ENCODE data around the gene MYO1B. TPM values are rescaled to one million over a fixed set of nuclear protein-coding genes. Genes with fewer than 3 reads are reported as not detected.

Gene MYO1B
- total and polyA plus RNA-seq, 10 of the 15 experiments (the other 5 are each of a cell fraction or from before 2014, with no cell fraction given) = 0.10 to 4.2 (median 1.6) TPM

GRCh38 chr2:191266201-191266600 is 21.0 kb downstream of the MYO1B start:
- H3K4me2 ChIP-seq (ENCODE audit: control insufficient read depth, insufficient read depth) = no peak overlapping the region
- peaks cover 0 to 3% of the 10 kb centered on the region in 2 experiments; a peak in 2 of 4 replicates for H3K27me3 ChIP-seq (replicated peaks in 1 of 2; ENCODE audit: control insufficient read depth in 2 of 2, insufficient read depth in 2 of 2, low read length in 1 of 2)
- no peaks in the 10 kb centered on the region; the same call in 1 of the 2 replicates for H4K20me1 ChIP-seq (ENCODE audit: control insufficient read depth, insufficient read depth)
- in situ Hi-C loops (cut with MboI) (no loop called here), intact Hi-C loops (cut with micrococcal nuclease; ENCODE audit: unreplicated experiment) (no loop called here)
- H3K4me3 ChIP-seq = no peak overlapping the region
- RAD21 ChIA-PET (ENCODE audit: unreplicated experiment) = no interaction called here
- H3K4me1 ChIP-seq (ENCODE audit: control insufficient read depth, insufficient read depth, low read length) = no peaks in the 10 kb centered on the region
- BruUV-seq (replicated peaks) = no TSS peak
- no peak for DNase-seq (ENCODE audit: low read depth, low spot score)
- SMC1A ChIA-PET (ENCODE audit: uncharacterized antibody, unreplicated experiment) = no interaction called here
- FAIRE-seq = no peak
- POLR2A ChIA-PET = no interaction called here
- no peak overlapping the region for H3K9ac ChIP-seq (ENCODE audit: control insufficient read depth, insufficient read depth, low read length)
- H3K79me2 ChIP-seq (ENCODE audit: control insufficient read depth, insufficient read depth, low read length) = no peaks in the 10 kb centered on the region
- no peak for ATAC-seq
- CTCF ChIA-PET = no interaction called here
- 44% methylated on average over 2 of the region's 2 CpGs for WGBS (ENCODE audit: insufficient coverage, insufficient replicate concordance, low lambda C conversion rate, missing lambda C conversion rate)
- H3K36me3 ChIP-seq (ENCODE audit: control insufficient read depth in 2 of 2, insufficient read depth in 2 of 2, low read length in 1 of 2) = no peaks in the 10 kb centered on the region
- TF ChIP-seq, protein P1, sequence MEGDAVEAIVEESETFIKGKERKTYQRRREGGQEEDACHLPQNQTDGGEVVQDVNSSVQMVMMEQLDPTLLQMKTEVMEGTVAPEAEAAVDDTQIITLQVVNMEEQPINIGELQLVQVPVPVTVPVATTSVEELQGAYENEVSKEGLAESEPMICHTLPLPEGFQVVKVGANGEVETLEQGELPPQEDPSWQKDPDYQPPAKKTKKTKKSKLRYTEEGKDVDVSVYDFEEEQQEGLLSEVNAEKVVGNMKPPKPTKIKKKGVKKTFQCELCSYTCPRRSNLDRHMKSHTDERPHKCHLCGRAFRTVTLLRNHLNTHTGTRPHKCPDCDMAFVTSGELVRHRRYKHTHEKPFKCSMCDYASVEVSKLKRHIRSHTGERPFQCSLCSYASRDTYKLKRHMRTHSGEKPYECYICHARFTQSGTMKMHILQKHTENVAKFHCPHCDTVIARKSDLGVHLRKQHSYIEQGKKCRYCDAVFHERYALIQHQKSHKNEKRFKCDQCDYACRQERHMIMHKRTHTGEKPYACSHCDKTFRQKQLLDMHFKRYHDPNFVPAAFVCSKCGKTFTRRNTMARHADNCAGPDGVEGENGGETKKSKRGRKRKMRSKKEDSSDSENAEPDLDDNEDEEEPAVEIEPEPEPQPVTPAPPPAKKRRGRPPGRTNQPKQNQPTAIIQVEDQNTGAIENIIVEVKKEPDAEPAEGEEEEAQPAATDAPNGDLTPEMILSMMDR (IDR thresholded peaks at IDR 0.05 in 2 of 3, conservative IDR thresholded peaks at IDR 0.05 in 1 of 3; ENCODE audit: control insufficient read depth in 2 of 3, extremely low read depth in 1 of 3, insufficient read depth in 1 of 3, low read depth in 3 of 3, low read length in 3 of 3) = no peak
- TF ChIP-seq, protein P2, sequence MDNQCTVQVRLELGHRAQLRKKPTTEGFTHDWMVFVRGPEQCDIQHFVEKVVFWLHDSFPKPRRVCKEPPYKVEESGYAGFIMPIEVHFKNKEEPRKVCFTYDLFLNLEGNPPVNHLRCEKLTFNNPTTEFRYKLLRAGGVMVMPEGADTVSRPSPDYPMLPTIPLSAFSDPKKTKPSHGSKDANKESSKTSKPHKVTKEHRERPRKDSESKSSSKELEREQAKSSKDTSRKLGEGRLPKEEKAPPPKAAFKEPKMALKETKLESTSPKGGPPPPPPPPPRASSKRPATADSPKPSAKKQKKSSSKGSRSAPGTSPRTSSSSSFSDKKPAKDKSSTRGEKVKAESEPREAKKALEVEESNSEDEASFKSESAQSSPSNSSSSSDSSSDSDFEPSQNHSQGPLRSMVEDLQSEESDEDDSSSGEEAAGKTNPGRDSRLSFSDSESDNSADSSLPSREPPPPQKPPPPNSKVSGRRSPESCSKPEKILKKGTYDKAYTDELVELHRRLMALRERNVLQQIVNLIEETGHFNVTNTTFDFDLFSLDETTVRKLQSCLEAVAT (IDR thresholded peaks at IDR 0.05) = no peak
- H3K9me3 ChIP-seq (replicated peaks; ENCODE audit: control insufficient read depth, insufficient read depth, low read length) = no peaks in the 10 kb centered on the region
- H2AFZ ChIP-seq (ENCODE audit: control insufficient read depth, low read depth, low read length) = no peak overlapping the region
- no peak overlapping the region for H3K27ac ChIP-seq (ENCODE audit: control insufficient read depth, insufficient read depth)

- ChIA-PET POLR2A (no interaction called here), RAD21 (ENCODE audit: unreplicated experiment) (no interaction called here), CTCF (no interaction called here), SMC1A (ENCODE audit: uncharacterized antibody, unreplicated experiment) (interaction anchor here (1.7 kb wide), 1 partner anchor 11 kb away, joined by 3 read pairs; no protein-coding TSS in a partner anchor)
- no peaks in the 10 kb centered on the region for H3K36me3 ChIP-seq (ENCODE audit: control insufficient read depth in 2 of 2, insufficient read depth in 2 of 2, low read length in 1 of 2)
- in situ Hi-C loops (cut with MboI) (no loop called here), intact Hi-C loops (cut with micrococcal nuclease; ENCODE audit: unreplicated experiment) (no loop called here)
- H3K79me2 ChIP-seq (ENCODE audit: control insufficient read depth, insufficient read depth, low read length) = no peaks in the 10 kb centered on the region
- H3K4me3 ChIP-seq = no peak overlapping the region
- ATAC-seq = no peak
- H4K20me1 ChIP-seq (ENCODE audit: control insufficient read depth, insufficient read depth) = no peaks in the 10 kb centered on the region
- H3K9ac ChIP-seq (ENCODE audit: control insufficient read depth, insufficient read depth, low read length) = no peak overlapping the region
- H3K4me1 ChIP-seq (ENCODE audit: control insufficient read depth, insufficient read depth, low read length) = no peaks in the 10 kb centered on the region
- no peak for DNase-seq (ENCODE audit: low read depth, low spot score)
- H3K27me3 ChIP-seq (replicated peaks in 1 of 2; ENCODE audit: control insufficient read depth in 2 of 2, insufficient read depth in 2 of 2, low read length in 1 of 2) = peaks cover 0 to 6% of the 10 kb centered on the region in 2 experiments; a peak in 3 of 4 replicates
- no TSS peak for BruUV-seq (replicated peaks)
- no peak overlapping the region for H3K27ac ChIP-seq (ENCODE audit: control insufficient read depth, insufficient read depth)
- no peak overlapping the region for H3K4me2 ChIP-seq (ENCODE audit: control insufficient read depth, insufficient read depth)
- WGBS (ENCODE audit: insufficient coverage, insufficient replicate concordance, low lambda C conversion rate, missing lambda C conversion rate) = 100% methylated on average over 1 of the region's 1 CpG
- FAIRE-seq = no peak
- no peak overlapping the region for H2AFZ ChIP-seq (ENCODE audit: control insufficient read depth, low read depth, low read length)
- H3K9me3 ChIP-seq (replicated peaks; ENCODE audit: control insufficient read depth, insufficient read depth, low read length) = no peaks in the 10 kb centered on the region
- TF ChIP-seq BRCA1 (IDR thresholded peaks at IDR 0.05; ENCODE audit: low read depth, low read length) (no peak), IKZF2 (IDR thresholded peaks at IDR 0.05) (no peak), MTA2 (IDR thresholded peaks at IDR 0.05; ENCODE audit: low read depth) (no peak), SMC3 (IDR thresholded peaks at IDR 0.05; ENCODE audit: borderline replicate concordance, low read length) (no peak), BMI1 (IDR thresholded peaks at IDR 0.05; ENCODE audit: borderline replicate concordance) (no peak), ZNF592 (IDR thresholded peaks at IDR 0.05) (no peak), ZNF622 (IDR thresholded peaks at IDR 0.05) (no peak), IRF4 (IDR thresholded peaks at IDR 0.05; ENCODE audit: low read depth, low read length) (no peak), RAD51 (IDR thresholded peaks at IDR 0.05) (no peak)
Measured at GRCh38 chr2:191268596-191268995, 23.4 kb downstream of the MYO1B start.

Data from GM12878 (cell line).